PC-3 (cell line): ENCODE measurements around the gene SP1.

ENCODE experiments used
- EZH2 ChIP-seq: fragments of 300-600 bp; sonication (generic); IDR thresholded peaks from one replicate; pipeline ENCODE4 v1.6.1; 2017; ENCODE audit warnings: antibody characterized with exemption, mild to moderate bottlenecking, low read length; ENCODE audit not compliant: unreplicated experiment
- EZH2phosphoT487 ChIP-seq: fragments of 300-600 bp; sonication (generic); IDR thresholded peaks from 2 replicates; pipeline ENCODE4 v1.6.1; 2018; ENCODE audit warnings: mild to moderate bottlenecking, antibody characterized with exemption, low read length, borderline replicate concordance
- TF ChIP-seq, protein P1 (sequence below): fragments of 300-600 bp; sonication (generic); conservative IDR thresholded peaks from 2 replicates; pipeline ENCODE4 v1.5.1; 2017; ENCODE audit warnings: antibody characterized with exemption, low read depth, mild to moderate bottlenecking, low read length

- TF ChIP-seq, protein P1, sequence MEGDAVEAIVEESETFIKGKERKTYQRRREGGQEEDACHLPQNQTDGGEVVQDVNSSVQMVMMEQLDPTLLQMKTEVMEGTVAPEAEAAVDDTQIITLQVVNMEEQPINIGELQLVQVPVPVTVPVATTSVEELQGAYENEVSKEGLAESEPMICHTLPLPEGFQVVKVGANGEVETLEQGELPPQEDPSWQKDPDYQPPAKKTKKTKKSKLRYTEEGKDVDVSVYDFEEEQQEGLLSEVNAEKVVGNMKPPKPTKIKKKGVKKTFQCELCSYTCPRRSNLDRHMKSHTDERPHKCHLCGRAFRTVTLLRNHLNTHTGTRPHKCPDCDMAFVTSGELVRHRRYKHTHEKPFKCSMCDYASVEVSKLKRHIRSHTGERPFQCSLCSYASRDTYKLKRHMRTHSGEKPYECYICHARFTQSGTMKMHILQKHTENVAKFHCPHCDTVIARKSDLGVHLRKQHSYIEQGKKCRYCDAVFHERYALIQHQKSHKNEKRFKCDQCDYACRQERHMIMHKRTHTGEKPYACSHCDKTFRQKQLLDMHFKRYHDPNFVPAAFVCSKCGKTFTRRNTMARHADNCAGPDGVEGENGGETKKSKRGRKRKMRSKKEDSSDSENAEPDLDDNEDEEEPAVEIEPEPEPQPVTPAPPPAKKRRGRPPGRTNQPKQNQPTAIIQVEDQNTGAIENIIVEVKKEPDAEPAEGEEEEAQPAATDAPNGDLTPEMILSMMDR, result peak; percentile 84
- TF ChIP-seq EZH2phosphoT487 (no peak), EZH2 (no peak)
These were observed 71.7 kb downstream of the SP1 start, which contains the start of gene PCBP2 for GRCh38 chr12:53451661-53452158.
